Dendritic cell treated with granulocyte-macrophage colony-stimulating factor and Interleukin-4, amounts not matched to agents 40 ng/mL and 50 ng/mL, for 4 days (primary cell): ENCODE data around the gene CRIP1.

Source experiments
- H3K27ac Mint-ChIP-seq: one replicate; pipeline ENCODE4 v1.8.0; 2022; ENCODE audit warnings: mild to moderate bottlenecking, mixed read lengths
- H3K27me3 Mint-ChIP-seq: one replicate; pipeline ENCODE4 v1.8.0; 2022; ENCODE audit warnings: mild to moderate bottlenecking, mixed read lengths
- H3K36me3 Mint-ChIP-seq: one replicate; pipeline ENCODE4 v1.8.0; 2022; ENCODE audit warnings: low read depth, mixed read lengths
- H3K4me1 Mint-ChIP-seq: one replicate; pipeline ENCODE4 v1.8.0; 2022; ENCODE audit warnings: low read depth, mixed read lengths
- H3K4me3 Mint-ChIP-seq: one replicate; pipeline ENCODE4 v1.8.0; 2022; ENCODE audit warnings: mild to moderate bottlenecking, moderate library complexity, mixed read lengths
- H3K9me3 Mint-ChIP-seq: one replicate; pipeline ENCODE4 v1.8.0; 2022; ENCODE audit warnings: mixed read lengths
- intact Hi-C: fragments of 100-400 bp; cut with micrococcal nuclease; formaldehyde crosslinking; loops from one replicate; pipeline ENCODE4 v1.15.0; 2022

CRIP1 gene

GRCh38 chr14:105458010-105458409 lies 28.7 kb upstream of the CRIP1 start:
- Mint-ChIP-seq H3K27ac (no peak overlapping the region), H3K4me1 (no peaks in the 10 kb centered on the region), H3K4me3 (no peak overlapping the region), H3K36me3 (peaks cover 86% of the 10 kb centered on the region), H3K27me3 (no peaks in the 10 kb centered on the region), H3K9me3 (no peaks in the 10 kb centered on the region)
- intact Hi-C loops: no loop called here

DNA sequence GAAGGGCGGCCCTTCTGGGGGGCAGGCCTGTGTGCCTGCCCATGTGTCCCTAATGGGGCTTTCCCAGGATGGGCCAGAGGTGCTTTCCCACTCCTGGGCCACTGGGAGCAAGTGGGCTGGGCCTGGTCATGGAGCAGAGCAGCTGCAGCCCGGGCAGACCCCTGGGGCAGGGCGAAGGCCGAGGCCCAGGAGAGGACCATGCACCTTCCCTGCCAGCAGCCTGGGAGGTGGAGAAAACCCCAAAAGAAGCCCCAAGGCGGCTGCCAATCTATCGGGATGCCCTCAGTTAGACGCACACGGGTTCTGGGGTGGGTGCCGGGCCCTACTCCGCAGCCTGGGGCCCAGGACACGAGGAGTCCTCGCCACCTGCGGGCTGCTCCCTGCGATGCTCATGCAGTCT lies 28.1 kb upstream of the CRIP1 start:
- Mint-ChIP-seq H3K9me3 (no peaks in the 10 kb centered on the region), H3K27me3 (no peaks in the 10 kb centered on the region), H3K36me3 (peaks cover 86% of the 10 kb centered on the region), H3K4me1 (no peaks in the 10 kb centered on the region), H3K4me3 (no peak overlapping the region), H3K27ac (no peak overlapping the region)
- intact Hi-C loops: no loop called here

DNA sequence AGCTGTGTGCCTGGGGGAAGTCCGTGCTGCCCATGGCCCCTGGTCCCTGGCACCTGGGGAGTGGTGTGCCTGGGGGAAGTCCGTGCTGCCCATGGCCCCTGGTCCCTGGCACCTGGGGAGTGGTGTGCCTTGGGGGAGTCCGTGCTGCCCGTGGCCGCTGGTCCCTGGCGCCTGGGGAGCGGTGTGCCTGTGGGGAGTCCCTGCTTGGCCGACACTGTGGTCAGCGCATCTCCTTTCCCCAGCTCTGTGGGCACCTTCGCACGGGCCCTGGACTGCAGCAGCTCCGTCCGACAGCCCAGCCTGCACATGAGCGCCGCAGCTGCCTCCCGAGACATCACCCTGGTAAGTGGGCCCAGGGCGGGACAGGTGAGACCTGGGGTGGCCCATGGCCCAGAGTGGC lies 26.6 kb upstream of the CRIP1 start:
- Mint-ChIP-seq H3K36me3 (peaks cover 86% of the 10 kb centered on the region), H3K4me3 (no peak overlapping the region), H3K27me3 (no peaks in the 10 kb centered on the region), H3K27ac (no peak overlapping the region), H3K4me1 (no peaks in the 10 kb centered on the region), H3K9me3 (no peaks in the 10 kb centered on the region)
- intact Hi-C loops: no loop called here

GRCh38 chr14:105460616-105461015 lies 26.1 kb upstream of the CRIP1 start:
- no peaks in the 10 kb centered on the region for H3K27me3 Mint-ChIP-seq

GRCh38 chr14:105461903-105462302 lies 24.8 kb upstream of the CRIP1 start:
- no peak overlapping the region for H3K4me3 Mint-ChIP-seq
- no peaks in the 10 kb centered on the region for H3K9me3 Mint-ChIP-seq
- H3K27ac Mint-ChIP-seq: no peak overlapping the region
- peaks cover 86% of the 10 kb centered on the region for H3K36me3 Mint-ChIP-seq
- no peaks in the 10 kb centered on the region for H3K4me1 Mint-ChIP-seq
- H3K27me3 Mint-ChIP-seq: no peaks in the 10 kb centered on the region
- intact Hi-C loops: no loop called here

More at GRCh38 chr14:105460616-105461015, 26.1 kb upstream of the CRIP1 start:
- peaks cover 86% of the 10 kb centered on the region for H3K36me3 Mint-ChIP-seq
- no peaks in the 10 kb centered on the region for H3K9me3 Mint-ChIP-seq
- H3K4me1 Mint-ChIP-seq: no peaks in the 10 kb centered on the region
- H3K4me3 Mint-ChIP-seq: no peak overlapping the region
- no peak overlapping the region for H3K27ac Mint-ChIP-seq
- intact Hi-C loops: no loop called here

DNA sequence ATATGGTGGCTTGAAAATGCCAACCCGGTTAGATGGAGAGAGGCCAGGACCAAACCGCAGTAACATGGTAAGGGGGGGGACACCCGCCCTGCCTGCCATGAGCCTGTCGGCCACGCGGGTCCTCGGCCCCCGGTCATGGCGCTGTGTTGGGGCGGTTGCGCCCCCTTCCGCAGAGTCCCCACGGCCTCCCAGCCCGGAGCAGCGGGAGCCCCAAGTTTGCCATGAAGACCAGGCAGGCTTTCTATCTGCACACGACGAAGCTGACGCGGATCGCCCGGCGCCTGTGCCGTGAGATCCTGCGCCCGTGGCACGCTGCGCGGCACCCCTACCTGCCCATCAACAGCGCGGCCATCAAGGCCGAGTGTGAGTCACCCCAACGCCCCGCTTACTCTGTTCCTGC lies 22.2 kb upstream of the CRIP1 start:
- peaks cover 95% of the 10 kb centered on the region for H3K36me3 Mint-ChIP-seq
- no peaks in the 10 kb centered on the region for H3K27me3 Mint-ChIP-seq
- H3K27ac Mint-ChIP-seq: no peak overlapping the region
- intact Hi-C loops: no loop called here
- H3K4me3 Mint-ChIP-seq: no peak overlapping the region
- no peaks in the 10 kb centered on the region for H3K4me1 Mint-ChIP-seq
- no peaks in the 10 kb centered on the region for H3K9me3 Mint-ChIP-seq

GRCh38 chr14:105465209-105466031 lies 21.3 kb upstream of the CRIP1 start:
- Mint-ChIP-seq H3K36me3 (peaks cover 99% of the 10 kb centered on the region), H3K27ac (no peak overlapping the region), H3K4me1 (no peaks in the 10 kb centered on the region), H3K27me3 (no peaks in the 10 kb centered on the region), H3K4me3 (no peak overlapping the region), H3K9me3 (no peaks in the 10 kb centered on the region)
- intact Hi-C loops: no loop called here

DNA sequence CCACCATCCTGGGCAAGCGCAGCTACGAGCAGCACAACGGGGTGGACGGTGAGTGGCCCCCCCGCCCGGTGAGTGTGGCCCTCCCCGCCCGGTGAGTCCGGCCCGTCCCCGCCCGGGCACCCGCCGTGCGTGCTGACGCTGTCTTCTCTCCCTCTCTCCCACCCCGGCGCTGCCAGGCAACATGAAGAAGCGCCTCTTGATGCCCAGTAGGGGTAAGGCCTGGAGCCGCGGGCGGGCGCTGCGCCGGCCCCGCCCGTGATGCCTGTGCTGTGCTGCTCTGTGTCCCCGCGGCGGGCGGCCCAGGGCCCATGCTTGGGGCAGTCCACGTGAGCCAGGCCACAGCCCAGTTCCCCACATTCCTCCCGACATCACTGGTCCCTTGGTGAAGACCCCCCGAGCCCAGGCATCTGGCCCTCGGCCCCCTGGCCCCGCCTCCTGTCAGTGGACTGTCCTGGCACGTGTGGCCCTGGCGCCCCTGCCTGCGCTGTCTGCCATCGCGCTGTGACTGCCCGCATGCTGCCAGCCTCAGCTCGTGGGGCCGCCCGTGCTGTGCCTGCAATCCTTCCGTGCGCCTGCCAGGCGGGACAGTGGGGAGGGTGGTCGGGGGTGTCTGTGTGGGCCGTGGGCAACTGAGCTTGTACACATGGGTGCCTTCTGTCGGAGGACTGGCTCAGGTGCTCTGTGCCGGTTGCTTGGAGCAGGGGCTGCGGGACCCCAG lies 20.0 kb upstream of the CRIP1 start:
- no peak overlapping the region for H3K27ac Mint-ChIP-seq
- no peak overlapping the region for H3K4me3 Mint-ChIP-seq
- H3K9me3 Mint-ChIP-seq: no peaks in the 10 kb centered on the region
- peaks cover 92% of the 10 kb centered on the region for H3K36me3 Mint-ChIP-seq
- peaks cover under 1% of the 10 kb centered on the region for H3K27me3 Mint-ChIP-seq
- H3K4me1 Mint-ChIP-seq: no peaks in the 10 kb centered on the region
- intact Hi-C loops: no loop called here

DNA sequence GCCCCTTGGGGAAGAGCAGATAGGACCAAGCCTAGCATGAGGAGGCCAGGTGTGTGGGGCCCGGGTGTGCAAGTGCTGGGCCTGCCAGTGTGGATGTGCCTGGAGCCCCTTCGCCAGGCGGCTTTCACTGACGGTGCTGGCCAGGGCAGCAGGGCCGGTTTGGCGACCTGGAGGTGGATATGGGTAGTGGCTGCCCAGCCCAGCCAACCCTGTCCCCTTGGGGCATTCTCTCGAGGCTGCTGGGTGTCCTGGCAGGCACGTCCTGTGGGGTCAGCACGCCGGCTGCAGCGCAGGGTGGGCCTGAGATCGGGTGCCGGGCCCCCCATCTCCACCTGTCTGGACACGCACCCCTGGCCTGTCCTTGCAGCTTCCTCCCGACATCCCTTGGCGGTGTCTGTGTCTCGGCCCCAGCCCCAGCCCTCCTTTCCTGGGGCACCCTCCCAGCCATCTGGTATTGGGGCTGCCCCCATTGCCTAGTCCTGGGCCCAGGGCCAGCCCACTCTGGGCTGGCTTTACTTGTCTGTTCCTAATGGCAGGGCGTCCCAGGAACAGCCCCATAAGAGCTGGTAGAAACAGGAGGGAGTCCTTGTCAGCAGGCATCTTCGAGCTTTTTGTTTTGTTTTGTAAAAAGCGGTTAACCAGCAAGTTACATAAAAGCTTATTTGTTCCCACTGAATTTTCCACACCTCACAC lies 19.3 kb upstream of the CRIP1 start:
- intact Hi-C loops: no loop called here
- no peaks in the 10 kb centered on the region for H3K9me3 Mint-ChIP-seq
- peaks cover 8% of the 10 kb centered on the region for H3K27me3 Mint-ChIP-seq
- H3K4me3 Mint-ChIP-seq: no peak overlapping the region
- peaks cover 85% of the 10 kb centered on the region for H3K36me3 Mint-ChIP-seq
- no peaks in the 10 kb centered on the region for H3K4me1 Mint-ChIP-seq
- no peak overlapping the region for H3K27ac Mint-ChIP-seq

GRCh38 chr14:105467942-105468471 lies 18.7 kb upstream of the CRIP1 start:
- no peak overlapping the region for H3K4me3 Mint-ChIP-seq
- intact Hi-C loops: no loop called here
- peaks cover 79% of the 10 kb centered on the region for H3K36me3 Mint-ChIP-seq
- H3K4me1 Mint-ChIP-seq: no peaks in the 10 kb centered on the region
- no peak overlapping the region for H3K27ac Mint-ChIP-seq
- H3K9me3 Mint-ChIP-seq: no peaks in the 10 kb centered on the region
- peaks cover 13% of the 10 kb centered on the region for H3K27me3 Mint-ChIP-seq

GRCh38 chr14:105468621-105469241 lies 18.0 kb upstream of the CRIP1 start:
- Mint-ChIP-seq H3K9me3 (no peaks in the 10 kb centered on the region), H3K27me3 (peaks cover 19% of the 10 kb centered on the region), H3K4me1 (peaks cover 5% of the 10 kb centered on the region), H3K36me3 (peaks cover 72% of the 10 kb centered on the region), H3K4me3 (no peak overlapping the region), H3K27ac (no peak overlapping the region)
- intact Hi-C loops: no loop called here

DNA sequence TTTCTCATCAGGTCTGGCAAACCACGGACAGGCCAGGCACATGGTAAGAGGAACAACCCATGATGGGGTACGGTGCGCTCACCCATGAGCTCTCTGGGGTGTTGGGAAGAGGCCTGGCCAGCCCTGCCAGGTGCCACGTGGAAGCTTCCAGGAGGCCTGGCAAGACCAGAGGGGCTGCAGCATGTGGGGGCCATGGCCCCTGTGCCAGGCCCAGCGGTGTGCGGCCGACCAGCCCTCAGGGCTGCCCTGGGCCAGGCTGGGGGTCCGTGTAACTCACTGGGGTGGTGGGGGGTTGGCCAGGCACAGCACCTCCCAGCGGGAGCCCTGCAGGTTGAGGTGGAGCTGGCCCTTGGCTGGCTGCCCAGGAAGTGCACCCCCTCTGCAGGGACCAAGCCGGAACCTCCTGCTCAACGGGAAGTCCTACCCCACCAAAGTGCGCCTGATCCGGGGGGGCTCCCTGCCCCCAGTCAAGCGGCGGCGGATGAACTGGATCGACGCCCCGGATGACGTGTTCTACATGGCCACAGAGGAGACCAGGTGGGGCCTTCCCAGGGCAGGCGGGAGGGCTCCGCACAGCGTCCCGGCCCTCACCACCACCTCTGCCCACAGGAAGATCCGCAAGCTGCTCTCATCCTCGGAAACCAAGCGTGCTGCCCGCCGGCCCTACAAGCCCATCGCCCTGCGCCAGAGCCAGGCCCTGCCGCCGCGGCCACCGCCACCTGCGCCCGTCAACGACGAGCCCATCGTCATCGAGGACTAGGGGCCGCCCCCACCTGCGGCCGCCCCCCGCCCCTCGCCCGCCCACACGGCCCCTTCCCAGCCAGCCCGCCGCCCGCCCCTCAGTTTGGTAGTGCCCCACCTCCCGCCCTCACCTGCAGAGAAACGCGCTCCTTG lies 17.0 kb upstream of the CRIP1 start:
- peaks cover 62% of the 10 kb centered on the region for H3K36me3 Mint-ChIP-seq
- peaks cover 23% of the 10 kb centered on the region for H3K27me3 Mint-ChIP-seq
- H3K4me1 Mint-ChIP-seq: peaks cover 9% of the 10 kb centered on the region
- H3K27ac Mint-ChIP-seq: no peak overlapping the region
- intact Hi-C loops: no loop called here
- no peak overlapping the region for H3K4me3 Mint-ChIP-seq
- H3K9me3 Mint-ChIP-seq: no peaks in the 10 kb centered on the region
